ENCODE measurements around the gene BCL6. TPM values are rescaled to one million over a fixed set of nuclear protein-coding genes. Genes with fewer than 3 reads are reported as not detected.

Gene BCL6
- total and polyA plus RNA-seq, 10 of the 15 experiments (the other 5 are each of a cell fraction or from before 2014, with no cell fraction given), result 0.04 to 0.85 (median 0.15) TPM

DNA sequence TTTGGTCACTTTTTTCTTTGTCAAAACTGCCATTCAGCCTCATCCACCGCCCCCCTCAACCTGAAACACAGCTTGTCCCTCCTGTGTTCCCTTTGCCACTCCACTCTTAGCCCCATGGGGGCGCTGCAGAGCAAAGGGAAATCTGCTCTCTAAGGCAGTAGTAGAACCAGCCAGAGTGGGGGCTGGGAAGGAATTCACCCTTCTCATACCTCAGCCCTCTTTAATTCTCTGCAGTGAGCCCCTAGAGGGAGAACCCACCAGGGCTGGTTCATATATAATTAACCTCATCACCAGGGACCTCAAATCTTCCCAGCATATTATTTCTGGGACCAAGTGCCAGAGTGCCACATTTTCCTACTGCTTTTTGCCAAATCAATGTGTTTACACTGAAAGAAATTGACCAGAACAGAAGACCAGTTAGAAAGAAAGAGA lies 2.8 kb upstream of the BCL6 start (continued):
- TF ChIP-seq, protein P1, sequence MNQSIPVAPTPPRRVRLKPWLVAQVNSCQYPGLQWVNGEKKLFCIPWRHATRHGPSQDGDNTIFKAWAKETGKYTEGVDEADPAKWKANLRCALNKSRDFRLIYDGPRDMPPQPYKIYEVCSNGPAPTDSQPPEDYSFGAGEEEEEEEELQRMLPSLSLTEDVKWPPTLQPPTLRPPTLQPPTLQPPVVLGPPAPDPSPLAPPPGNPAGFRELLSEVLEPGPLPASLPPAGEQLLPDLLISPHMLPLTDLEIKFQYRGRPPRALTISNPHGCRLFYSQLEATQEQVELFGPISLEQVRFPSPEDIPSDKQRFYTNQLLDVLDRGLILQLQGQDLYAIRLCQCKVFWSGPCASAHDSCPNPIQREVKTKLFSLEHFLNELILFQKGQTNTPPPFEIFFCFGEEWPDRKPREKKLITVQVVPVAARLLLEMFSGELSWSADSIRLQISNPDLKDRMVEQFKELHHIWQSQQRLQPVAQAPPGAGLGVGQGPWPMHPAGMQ (IDR thresholded peaks at IDR 0.05; ENCODE audit: borderline replicate concordance), result no peak
- TF ChIP-seq, protein P2, sequence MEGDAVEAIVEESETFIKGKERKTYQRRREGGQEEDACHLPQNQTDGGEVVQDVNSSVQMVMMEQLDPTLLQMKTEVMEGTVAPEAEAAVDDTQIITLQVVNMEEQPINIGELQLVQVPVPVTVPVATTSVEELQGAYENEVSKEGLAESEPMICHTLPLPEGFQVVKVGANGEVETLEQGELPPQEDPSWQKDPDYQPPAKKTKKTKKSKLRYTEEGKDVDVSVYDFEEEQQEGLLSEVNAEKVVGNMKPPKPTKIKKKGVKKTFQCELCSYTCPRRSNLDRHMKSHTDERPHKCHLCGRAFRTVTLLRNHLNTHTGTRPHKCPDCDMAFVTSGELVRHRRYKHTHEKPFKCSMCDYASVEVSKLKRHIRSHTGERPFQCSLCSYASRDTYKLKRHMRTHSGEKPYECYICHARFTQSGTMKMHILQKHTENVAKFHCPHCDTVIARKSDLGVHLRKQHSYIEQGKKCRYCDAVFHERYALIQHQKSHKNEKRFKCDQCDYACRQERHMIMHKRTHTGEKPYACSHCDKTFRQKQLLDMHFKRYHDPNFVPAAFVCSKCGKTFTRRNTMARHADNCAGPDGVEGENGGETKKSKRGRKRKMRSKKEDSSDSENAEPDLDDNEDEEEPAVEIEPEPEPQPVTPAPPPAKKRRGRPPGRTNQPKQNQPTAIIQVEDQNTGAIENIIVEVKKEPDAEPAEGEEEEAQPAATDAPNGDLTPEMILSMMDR (IDR thresholded peaks at IDR 0.05 in 2 of 3, conservative IDR thresholded peaks at IDR 0.05 in 1 of 3; ENCODE audit: control insufficient read depth in 2 of 3, extremely low read depth in 1 of 3, insufficient read depth in 1 of 3, low read depth in 3 of 3, low read length in 3 of 3), result peak; percentile 91 to 97 (median 94); a peak in 5 of 6 replicates
- TF ChIP-seq NFYB (IDR thresholded peaks at IDR 0.05; ENCODE audit: insufficient read depth, low read depth, low read length), result no peak
- TF ChIP-seq IRF4 (IDR thresholded peaks at IDR 0.05; ENCODE audit: low read depth, low read length), result 0 out of 2 replicates have a peak, but pooled peaks have one; percentile 10
- TF ChIP-seq SMC3 (IDR thresholded peaks at IDR 0.05; ENCODE audit: borderline replicate concordance, low read length), result peak; percentile 85
- TF ChIP-seq RAD51 (IDR thresholded peaks at IDR 0.05), result no peak
- peak; percentile 34; the same call in 1 of the 2 replicates for TF ChIP-seq CREM (IDR thresholded peaks at IDR 0.05; ENCODE audit: low read depth)
- no peak for TF ChIP-seq POLR2A (IDR thresholded peaks at IDR 0.05; ENCODE audit: low read depth, low read length)
- peak; percentile 57; the same call in 1 of the 2 replicates for TF ChIP-seq BMI1 (IDR thresholded peaks at IDR 0.05; ENCODE audit: borderline replicate concordance)
- peak; percentile 83 for TF ChIP-seq EED (IDR thresholded peaks at IDR 0.05; ENCODE audit: low read depth)
- TF ChIP-seq SPI1 (IDR thresholded peaks at IDR 0.05; ENCODE audit: borderline replicate concordance, insufficient read depth, low read depth, low read length), result no peak
- TF ChIP-seq IKZF1 (conservative IDR thresholded peaks at IDR 0.05), result 0 out of 2 replicates have a peak, but pooled peaks have one; percentile 26
- TF ChIP-seq, protein P3, sequence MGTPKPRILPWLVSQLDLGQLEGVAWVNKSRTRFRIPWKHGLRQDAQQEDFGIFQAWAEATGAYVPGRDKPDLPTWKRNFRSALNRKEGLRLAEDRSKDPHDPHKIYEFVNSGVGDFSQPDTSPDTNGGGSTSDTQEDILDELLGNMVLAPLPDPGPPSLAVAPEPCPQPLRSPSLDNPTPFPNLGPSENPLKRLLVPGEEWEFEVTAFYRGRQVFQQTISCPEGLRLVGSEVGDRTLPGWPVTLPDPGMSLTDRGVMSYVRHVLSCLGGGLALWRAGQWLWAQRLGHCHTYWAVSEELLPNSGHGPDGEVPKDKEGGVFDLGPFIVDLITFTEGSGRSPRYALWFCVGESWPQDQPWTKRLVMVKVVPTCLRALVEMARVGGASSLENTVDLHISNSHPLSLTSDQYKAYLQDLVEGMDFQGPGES (IDR thresholded peaks at IDR 0.05), result no peak
- peak; percentile 56; the same call in 1 of the 2 replicates for TF ChIP-seq SMARCA5 (IDR thresholded peaks at IDR 0.05)
- peak; percentile 100 for TF ChIP-seq RAD21 (IDR thresholded peaks at IDR 0.05; ENCODE audit: insufficient read depth, low read depth, low read length)
- TF ChIP-seq, protein P4, sequence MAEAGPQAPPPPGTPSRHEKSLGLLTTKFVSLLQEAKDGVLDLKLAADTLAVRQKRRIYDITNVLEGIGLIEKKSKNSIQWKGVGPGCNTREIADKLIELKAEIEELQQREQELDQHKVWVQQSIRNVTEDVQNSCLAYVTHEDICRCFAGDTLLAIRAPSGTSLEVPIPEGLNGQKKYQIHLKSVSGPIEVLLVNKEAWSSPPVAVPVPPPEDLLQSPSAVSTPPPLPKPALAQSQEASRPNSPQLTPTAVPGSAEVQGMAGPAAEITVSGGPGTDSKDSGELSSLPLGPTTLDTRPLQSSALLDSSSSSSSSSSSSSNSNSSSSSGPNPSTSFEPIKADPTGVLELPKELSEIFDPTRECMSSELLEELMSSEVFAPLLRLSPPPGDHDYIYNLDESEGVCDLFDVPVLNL (IDR thresholded peaks at IDR 0.05; ENCODE audit: low read depth, low read length), result no peak
